Stimulated activated CD8-positive, alpha-beta memory T cell treated with anti-CD3 and anti-CD28 coated beads, Interleukin-7, amount 100 ng/mL, for 1 hour (primary cell): ENCODE results near the gene FBRSL1.

Source experiments
- DNase-seq, 2 donors: peaks; one replicate each; pipeline ENCODE4 v3.0.0-alpha.2; 2020; ENCODE audit warnings: low read depth in 2 of 2

FBRSL1 gene

DNA sequence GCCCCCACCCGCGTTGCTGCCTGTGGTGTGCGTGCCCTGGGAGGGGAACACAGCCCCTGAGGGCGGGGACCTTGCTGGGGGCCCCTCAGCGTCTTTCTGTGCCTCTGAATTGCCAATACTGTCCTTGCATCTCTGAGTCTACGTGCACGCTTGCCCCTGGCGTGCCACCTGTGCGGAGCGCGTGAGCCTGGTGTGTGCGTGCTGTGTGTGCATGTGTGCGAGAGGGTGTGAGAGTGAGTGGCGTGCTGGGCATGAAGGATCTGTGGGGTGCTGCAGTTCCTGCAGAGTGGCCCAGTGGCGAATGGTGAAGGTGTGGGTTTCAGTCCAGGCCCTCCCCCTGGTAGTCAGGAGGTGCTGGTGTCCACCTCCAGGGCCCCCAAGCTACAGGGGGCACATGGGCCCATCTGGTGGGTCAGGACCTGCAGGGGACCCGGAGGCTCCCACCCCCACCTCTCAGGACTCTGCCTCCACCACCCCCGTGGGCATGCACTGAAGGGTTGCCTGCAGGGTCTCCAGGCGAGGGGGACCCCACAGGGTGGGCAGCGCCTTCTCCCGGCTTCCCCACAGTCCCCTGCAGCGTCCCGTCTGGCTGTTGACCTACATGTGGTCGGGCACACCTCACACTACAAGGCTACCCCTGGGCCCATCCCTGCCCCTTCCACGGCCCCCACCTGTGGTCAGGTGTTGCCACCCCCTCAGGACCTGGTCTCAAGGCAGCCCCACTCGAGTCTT lies 21.0 kb downstream of the FBRSL1 start:
- no peak for DNase-seq

DNA sequence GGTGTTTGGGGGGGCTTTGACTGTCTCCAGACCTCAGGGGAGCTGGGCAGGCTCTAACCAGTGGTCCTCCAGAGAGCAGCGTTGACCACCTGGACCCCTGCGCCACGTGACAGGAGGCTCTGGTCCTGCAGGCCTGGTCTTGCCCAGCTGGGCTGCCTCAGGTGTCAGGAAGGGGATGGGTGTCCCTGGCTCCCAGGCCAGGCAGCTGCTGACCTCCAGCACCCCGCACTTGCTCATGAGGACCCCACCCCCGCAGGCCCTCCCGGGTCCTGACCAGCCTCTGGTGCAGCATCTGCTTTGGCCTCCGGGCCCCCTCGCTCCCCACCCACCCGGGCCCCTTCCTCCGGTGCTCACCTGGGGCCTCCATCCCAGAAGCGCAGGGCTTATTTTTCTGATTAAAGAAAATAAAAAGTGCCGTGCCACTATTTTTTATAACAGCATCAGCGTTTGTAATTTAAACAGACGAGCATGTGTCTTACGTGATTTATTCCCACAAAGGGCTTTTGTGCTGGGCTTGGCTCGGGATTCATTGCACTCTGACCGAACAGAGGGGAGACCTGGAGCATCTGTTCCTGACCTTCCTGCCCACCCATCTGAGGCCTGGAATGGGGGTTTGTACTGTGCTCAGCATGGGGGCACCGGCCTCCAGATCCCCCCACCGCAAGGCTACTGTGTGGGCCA lies 21.7 kb downstream of the FBRSL1 start:
- DNase-seq: no peak

DNA sequence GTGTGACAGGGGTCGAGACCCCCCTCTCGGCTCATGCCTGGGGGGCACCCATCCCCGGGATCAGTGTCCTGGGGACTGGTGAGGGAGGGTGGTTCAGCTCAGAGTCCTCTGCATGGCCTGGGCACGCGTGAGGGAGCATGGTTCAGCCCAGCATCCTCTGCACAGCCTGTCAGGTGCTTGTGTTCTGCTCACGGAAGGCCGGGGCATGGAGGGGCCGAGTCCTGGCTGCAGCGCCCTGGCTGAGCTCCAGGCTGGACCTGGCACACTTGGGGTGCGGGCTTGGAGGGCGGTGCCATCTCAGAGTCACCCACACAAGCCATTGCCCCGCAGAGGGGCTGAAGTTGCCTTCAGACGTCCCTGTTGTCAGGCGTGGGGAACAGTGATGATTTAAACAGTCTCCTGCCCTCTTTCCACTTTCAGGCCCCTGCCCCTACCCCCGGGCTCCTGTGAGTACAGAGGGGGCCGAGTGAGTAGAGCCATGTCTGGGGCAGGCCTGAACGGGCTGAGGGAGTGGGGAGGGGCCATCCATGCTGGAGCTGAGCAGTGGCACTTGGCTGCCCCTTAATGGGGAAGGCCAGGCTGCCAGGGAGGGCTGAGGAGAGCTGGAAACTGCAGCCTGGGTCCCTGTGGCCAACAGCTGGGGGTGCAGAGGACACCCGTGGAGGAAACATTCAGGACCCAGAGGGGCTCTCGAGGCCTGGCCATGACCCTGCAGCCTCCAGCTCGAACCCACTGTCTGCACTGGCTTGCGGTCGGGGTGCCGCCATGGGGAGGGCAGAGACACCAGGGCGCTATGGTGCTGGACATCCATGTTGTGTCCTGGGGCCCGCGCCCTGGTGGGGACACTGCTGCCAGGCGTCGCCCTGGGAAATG lies 22.5 kb downstream of the FBRSL1 start:
- no peak for DNase-seq

GRCh38 chr12:132513070-132513398 lies 23.1 kb downstream of the FBRSL1 start:
- DNase-seq: no peak

GRCh38 chr12:132513458-132514135 lies 23.6 kb downstream of the FBRSL1 start:
- DNase-seq: no peak

- no peak for DNase-seq
Observed at GRCh38 chr12:132514216-132514820, 24.4 kb downstream of the FBRSL1 start.

DNA sequence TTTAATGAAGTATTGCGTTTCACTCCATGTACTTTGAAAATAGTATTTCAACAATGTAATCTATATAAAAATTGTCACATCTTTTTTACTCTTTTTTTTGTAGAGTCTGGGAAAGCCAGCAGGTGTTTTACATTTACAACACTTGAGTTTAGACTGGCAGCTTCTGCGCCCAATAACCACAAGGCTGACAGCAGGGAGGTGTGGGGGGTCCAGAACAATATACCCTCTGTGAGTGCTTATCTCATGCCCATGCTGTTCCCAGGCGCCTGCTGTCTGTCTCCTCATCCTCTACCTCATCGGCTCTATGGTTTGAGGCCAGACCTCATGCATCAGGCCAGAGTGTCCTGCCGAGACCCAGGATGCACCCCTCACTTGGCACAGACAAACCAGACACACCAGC lies 24.9 kb downstream of the FBRSL1 start:
- DNase-seq: no peak

- DNase-seq: no peak
Observed at GRCh38 chr12:132516095-132517012, 26.4 kb downstream of the FBRSL1 start.

DNA sequence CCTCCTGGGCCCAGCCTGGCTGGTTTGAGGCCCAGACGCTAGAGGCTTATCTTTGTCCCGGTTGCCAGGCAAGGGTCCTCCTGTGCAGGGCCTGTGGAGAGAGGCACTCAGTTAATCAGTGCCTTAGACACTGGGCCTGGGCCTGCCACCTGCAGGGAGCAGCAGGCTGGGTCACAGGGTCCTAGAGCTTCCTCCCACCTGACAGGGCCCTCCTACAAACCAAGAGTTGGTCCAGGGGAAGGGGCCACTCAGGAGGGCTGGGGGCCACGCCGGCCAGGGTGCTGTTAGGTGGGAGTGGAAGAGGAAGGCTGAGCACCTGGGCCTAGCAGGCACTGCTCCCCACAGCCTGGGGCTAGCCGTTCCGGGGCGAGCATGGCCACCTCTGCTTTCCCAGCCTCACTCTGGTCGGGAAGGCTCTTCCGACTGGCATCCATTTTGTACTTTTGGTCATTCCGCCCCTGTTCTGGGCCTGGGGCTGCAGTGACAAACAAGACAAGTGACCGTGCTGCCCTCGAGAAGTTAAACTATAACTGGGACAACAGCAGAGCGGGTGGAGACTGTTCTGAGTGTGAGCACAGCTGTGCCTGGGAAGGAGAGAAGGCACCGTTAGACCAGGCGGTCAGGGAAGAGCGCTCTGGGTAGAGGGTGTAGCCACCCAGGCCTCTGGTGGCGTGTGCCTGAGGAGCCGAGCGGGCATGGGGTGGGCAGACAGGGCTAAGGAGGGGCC lies 27.2 kb downstream of the FBRSL1 start:
- no peak for DNase-seq

DNA sequence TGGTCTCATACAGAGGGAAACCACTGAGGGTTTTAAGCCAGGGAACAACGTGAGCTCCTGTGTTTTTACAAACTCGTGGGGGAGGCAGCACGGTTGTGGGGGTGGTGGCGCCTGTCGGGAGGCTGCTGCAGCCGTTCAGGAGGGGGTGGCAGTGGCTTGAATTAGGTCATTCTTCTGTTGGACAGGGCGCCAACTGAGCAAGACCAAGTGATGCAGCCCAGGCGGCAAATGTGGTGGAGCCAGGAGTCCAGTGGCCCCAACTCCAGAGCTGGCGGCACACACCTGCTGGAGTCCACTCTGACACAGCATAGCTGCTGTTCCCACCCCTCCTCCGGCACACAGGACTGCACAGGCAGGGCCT lies 27.8 kb downstream of the FBRSL1 start:
- DNase-seq: no peak

DNA sequence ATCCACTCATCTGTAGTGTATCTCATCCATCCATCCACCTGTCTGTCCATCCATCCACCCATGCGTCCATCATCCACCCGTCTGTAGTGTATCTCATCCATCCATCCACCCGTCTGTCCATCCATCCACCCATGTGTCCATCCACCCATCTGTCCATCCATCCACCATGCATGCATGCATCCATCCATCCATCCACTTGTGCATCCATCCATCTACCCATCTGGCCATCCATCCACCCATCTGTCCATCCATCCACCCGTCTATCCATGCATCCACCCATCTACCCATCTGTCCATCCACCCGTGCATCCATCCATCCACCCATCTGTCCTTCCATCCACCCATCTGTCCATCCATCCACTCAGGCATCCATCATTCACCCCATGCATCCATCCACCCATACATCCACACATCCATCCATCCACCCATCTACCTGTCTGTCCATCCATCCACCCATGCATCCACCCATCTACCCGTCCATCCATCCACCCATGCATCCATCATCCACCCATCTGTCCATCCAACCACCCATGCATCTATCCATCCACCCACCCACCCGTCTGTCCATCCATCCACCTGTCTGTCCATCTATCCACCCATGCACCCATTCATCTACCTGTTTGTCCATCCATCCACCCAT lies 28.5 kb downstream of the FBRSL1 start:
- DNase-seq: no peak

DNA sequence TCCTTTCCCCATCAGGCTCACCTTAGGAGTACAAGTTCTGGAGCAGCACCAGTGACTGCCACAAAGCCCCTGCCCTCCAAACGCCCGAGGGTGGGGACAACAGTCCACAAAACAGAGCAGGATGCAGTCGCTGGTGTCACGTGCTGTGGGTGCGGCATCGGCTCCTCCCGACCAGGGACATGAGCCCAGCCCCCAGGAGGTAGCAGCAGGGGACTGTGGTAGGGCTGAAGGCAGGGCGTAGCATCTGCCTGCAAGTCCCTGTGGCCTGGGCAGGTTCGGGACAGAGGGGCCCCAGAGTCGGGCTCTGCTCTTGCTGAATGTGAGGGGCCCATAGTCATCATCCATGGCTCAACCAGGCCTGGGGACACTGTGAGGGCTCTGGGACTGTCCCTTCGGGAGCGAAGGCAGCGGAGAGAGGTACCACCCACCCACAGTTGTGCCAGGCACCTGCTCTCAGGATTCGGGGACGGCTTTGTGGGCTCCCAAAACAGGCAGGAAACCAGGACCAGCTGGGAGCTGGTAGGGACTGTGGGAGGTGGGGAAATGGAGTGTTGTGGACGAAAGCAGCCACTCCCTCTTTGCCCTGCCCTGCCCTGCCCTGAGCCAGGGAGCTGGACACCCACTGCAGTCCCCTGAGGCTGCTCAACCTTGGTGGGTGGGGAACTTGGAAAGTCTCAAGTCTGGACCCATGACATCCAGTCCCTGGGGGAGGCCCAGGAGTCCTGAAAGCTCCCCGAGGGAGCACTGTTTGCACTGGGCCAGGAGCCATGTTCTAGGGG lies 30.7 kb downstream of the FBRSL1 start:
- no peak for DNase-seq

- DNase-seq: no peak
Observed at GRCh38 chr12:132521200-132521580, 31.2 kb downstream of the FBRSL1 start.

DNA sequence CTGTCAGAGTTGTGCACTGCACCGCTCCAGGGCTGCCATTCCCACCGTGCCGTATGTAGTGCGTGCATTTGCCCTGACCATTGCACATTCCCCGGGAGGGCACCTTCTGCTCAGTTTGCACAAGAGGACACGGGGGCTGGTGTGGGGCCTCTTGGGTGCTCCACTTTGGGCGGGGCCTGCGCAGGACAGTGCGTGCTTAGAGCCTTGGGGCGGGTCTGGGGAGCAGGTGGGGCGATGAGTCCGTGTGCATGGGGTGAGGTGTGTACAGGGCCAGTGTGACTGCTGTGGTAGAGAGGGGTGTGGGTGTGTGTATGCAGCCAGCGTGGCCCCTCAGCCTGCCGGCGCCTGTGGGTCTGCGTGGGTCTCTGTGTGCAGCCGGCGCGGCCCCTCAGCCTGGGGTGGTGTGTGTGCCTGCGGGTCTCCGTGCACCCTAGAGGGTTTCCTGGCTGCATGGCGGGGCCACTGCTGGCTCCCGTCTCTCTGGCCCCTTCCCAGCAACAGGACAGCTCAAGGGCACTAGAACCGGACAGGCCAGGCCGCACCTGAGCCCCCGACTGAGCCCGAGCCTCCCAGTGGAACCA lies 31.9 kb downstream of the FBRSL1 start:
- DNase-seq: no peak

GRCh38 chr12:132522592-132523380 lies 32.8 kb downstream of the FBRSL1 start:
- DNase-seq: no peak

GRCh38 chr12:132523576-132524331 lies 33.8 kb downstream of the FBRSL1 start:
- peak; percentile 42 to 63 for DNase-seq

DNA sequence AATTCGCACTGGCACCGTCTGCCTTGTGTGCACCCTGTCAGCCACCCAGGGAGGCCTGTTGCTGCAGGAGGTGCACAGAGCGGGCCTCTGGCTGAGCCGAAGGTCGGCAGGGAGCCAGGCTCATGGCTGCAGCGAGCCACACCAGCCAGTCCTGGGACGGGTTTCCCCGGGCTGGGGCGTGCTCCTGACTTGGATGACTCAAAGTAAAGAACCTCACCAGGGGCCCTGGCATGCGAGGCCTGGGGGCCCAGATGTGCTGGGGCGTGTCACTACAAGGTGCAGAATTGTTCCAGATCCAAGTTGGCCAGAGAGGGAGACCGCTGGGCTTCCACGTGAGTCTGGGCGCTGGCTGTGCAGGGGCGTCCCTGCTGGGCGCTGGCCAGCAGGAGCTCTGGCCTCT lies 34.5 kb downstream of the FBRSL1 start:
- DNase-seq: no peak
